SK-N-MC (cell line): ENCODE results near the gene PDCD1.
"Not testable (repeated sequence)": the region's sequence is repeated elsewhere in the genome, so short reads cannot be mapped to it uniquely, and the experiment has no call there.

Source experiments
- EZH2 ChIP-seq: fragments of 200-600 bp; sonication (generic); IDR thresholded peaks from one replicate; pipeline ENCODE4 v1.6.1; 2017; ENCODE audit warnings: antibody characterized with exemption
- FOXP2 ChIP-seq: optimal IDR thresholded peaks from 2 replicates; pipeline ENCODE3; 2011; ENCODE audit warnings: mild to moderate bottlenecking, moderate library complexity; ENCODE audit not compliant: insufficient read depth; ENCODE audit errors: extremely low read length, control extremely low read depth
- POLR2AphosphoS5 ChIP-seq: IDR thresholded peaks from 2 replicates; pipeline ENCODE4 v1.6.1; 2012; ENCODE audit warnings: mild to moderate bottlenecking, low read depth, low read length, borderline replicate concordance

DNA sequence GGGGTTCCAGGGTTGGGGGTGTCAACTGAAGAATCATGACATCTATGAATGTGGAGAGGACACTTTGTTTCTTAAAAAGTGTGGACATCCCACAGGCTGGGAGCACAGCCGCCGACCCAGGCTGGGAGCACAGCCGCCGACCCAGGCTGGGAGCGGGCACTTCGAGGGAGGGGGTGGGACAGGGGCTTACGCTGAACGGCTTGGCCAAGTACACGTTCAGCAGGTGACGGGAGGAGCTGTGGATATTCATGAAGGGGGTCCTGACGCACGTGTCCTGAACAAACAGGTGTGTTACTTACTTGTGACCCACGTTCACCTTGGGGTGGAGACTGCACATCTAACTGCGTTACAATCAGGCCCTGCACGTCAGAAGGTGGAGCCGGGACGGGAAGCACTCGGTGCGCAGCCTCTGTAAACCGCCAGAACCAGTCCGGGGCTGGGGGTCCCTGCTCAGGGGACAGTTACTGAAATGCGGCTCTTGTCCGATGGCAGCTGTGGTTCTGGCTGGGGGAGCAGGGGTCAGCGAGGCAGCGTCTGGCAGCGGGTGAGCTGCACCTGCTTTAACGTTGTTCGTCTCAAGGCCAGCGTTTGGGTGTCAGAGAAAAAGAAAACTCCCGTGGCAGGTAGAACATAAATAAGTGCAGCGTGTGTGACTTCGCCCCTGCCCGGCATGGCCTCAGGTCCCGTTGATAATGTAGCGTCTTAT lies 58.3 kb downstream of the PDCD1 start:
- TF ChIP-seq EZH2, POLR2AphosphoS5, FOXP2: not testable (repeated sequence)
